AG04450 (cell line): ENCODE data around the gene CFAP68. TPM values are rescaled to one million over a fixed set of nuclear protein-coding genes. Genes with fewer than 3 reads are reported as not detected.

Experiments used
- CTCF ChIA-PET: fragments of 300-600, 350-600 bp; formaldehyde crosslinking; extraction: SDS; loops from one replicate; lab custom pipeline; 2022; ENCODE audit warnings: antibody characterized with exemption, inconsistent platforms; lab: Charles Lee
- POLR2A ChIA-PET: fragments of 350-600 bp; formaldehyde crosslinking; extraction: SDS; loops from one replicate; lab custom pipeline; 2021; ENCODE audit warnings: antibody characterized with exemption, inconsistent platforms; lab: Yijun Ruan, JAX
- DNase-seq: peaks from one replicate; pipeline ENCODE4 v3.0.0-alpha.2; 2011; ENCODE audit warnings: low read depth, low spot score
- H3K27ac ChIP-seq: one replicate; pipeline ENCODE4 v1.5.1; 2012; ENCODE audit warnings: low read depth, low read length, control low read depth
- H3K27me3 ChIP-seq: one replicate; pipeline ENCODE4 v1.6.0; 2012; ENCODE audit warnings: low read length; ENCODE audit not compliant: control insufficient read depth, insufficient read depth
- H3K4me3 ChIP-seq: 2 replicates; pipeline ENCODE4 v1.5.1; 2011; ENCODE audit warnings: mild to moderate bottlenecking, low read depth, low read length, control low read depth
- H3K9me3 ChIP-seq: 2 replicates; pipeline ENCODE4 v1.5.1; 2012; ENCODE audit warnings: low read length; ENCODE audit not compliant: control insufficient read depth, insufficient read depth
- polyA plus RNA-seq: library from polyadenylated mRNA; depleted of rRNA; stranded (reverse); fragments of >200 nt; gene quantifications from 2 replicates; pipeline ENCODE4 v1.2.3, GENCODE V29; 2011
- TF ChIP-seq, protein P1 (sequence below): IDR thresholded peaks from 2 replicates; pipeline ENCODE4 v1.5.1; 2011; ENCODE audit warnings: low read depth, low read length, control low read depth, inconsistent platforms

CFAP68 gene
- polyA plus RNA-seq, 1 experiment: 45.1 TPM

DNA sequence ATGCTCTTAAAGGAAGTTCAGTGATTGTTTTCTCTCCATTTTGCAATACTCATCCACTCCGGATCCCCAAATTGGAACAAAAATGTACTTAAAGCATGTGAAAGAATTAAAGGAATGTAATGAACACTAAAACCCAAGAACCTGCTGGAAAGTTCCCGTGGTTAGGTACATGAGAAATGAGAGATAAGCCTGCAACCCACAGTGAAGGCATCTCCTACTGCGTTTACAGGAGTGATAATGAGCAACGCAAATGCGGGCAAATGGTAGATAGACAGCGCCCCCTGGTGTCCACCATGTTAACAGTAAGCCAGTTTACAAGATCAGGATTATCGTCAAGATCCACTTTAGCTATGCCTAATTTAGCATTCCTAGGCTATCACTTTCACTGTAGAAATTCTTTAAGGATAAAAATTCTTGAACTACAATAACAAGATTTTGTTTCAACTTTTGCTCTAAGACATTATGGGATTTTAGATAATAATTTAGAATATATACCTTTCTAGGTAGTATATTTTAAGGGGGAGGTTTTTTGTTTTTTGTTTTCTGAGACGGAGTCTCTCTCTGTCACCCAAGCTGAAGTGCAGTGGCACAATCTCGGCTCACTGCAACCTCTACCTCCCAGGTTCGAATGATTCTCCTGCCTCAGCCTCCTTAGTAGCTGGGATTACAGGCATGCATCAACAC, 37.8 kb upstream of the CFAP68 start:
- peak; percentile 72 for DNase-seq
- ChIA-PET POLR2A (interaction anchor here (0.6 kb wide), 1 partner anchor 79 kb away, joined by 4 read pairs; no protein-coding TSS in a partner anchor), CTCF (interaction anchor here (0.6 to 3.2 kb wide), 37 partner anchors 8 to 387 kb away, joined by 3 to 24 read pairs (median 4); no protein-coding TSS in a partner anchor)
- Histone ChIP-seq H3K9me3 (no peaks in the 10 kb centered on the region), H3K4me3 (no peak overlapping the region), H3K27ac (no peak overlapping the region), H3K27me3 (no peaks in the 10 kb centered on the region)
- TF ChIP-seq, protein P1, sequence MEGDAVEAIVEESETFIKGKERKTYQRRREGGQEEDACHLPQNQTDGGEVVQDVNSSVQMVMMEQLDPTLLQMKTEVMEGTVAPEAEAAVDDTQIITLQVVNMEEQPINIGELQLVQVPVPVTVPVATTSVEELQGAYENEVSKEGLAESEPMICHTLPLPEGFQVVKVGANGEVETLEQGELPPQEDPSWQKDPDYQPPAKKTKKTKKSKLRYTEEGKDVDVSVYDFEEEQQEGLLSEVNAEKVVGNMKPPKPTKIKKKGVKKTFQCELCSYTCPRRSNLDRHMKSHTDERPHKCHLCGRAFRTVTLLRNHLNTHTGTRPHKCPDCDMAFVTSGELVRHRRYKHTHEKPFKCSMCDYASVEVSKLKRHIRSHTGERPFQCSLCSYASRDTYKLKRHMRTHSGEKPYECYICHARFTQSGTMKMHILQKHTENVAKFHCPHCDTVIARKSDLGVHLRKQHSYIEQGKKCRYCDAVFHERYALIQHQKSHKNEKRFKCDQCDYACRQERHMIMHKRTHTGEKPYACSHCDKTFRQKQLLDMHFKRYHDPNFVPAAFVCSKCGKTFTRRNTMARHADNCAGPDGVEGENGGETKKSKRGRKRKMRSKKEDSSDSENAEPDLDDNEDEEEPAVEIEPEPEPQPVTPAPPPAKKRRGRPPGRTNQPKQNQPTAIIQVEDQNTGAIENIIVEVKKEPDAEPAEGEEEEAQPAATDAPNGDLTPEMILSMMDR: peak; percentile 89

DNA sequence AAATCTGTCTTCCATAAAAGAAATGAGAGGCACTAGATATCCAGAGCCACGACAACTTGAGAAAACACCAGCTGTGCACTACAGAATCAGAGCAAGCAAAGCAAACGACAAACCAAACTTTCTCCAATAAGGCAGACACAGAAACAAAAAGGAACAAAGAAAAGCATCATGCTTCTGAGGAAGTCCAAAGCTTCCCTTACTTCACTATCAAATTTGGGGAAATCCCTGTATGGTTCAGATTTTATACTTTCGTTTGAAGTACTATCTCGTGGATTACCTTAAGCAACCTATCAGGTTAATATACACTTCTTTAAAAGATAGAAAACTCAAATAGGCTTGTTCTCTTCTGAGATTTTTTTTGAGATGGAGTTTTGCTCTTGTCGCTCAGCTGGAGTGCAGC, 35.7 kb upstream of the CFAP68 start:
- DNase-seq: no peak
- no peak overlapping the region for H3K4me3 ChIP-seq
- no peak overlapping the region for H3K27ac ChIP-seq
- ChIA-PET POLR2A (no interaction called here), CTCF (interaction anchor here (1.3 to 3.0 kb wide), 7 partner anchors 11 to 389 kb away, joined by 3 to 20 read pairs (median 12); no protein-coding TSS in a partner anchor)
- TF ChIP-seq, protein P1: no peak
- no peaks in the 10 kb centered on the region for H3K27me3 ChIP-seq
- no peaks in the 10 kb centered on the region for H3K9me3 ChIP-seq

DNA sequence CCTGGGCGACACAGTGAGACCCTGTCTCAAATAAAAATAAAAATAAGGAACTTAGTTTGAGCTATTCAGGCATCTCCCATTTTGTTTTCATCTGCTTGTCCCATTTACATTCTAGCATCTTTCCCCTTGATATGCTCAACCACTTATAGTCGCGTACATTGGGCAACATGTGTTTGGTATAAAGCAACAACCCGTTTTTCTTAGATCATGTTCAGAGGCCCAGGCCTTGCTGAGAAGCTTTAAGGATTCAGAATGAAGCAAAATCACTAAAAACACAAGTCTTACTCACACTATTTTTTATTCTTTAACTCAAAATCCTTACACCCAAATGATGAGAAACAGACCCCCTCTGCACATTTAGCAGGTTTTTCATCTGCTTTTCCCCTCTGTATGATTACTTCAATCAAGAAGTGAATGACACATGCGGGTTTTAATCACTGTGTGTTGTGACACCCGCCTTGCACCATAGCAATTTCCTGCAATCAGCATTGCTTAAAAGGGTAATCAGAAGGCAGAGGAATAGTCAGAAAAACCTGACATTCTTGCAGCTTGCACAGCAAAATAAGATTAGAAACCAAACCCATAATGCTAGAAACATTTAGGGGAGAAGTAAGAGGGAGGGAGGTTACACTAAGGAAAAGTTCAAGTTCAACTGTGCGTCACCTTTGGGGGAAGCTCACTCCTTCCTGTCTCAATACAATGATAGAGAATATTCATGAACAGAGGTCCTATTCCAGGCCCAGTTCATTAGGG, 33.9 kb upstream of the CFAP68 start:
- ChIA-PET POLR2A (interaction anchor here (1.2 to 1.4 kb wide), 2 partner anchors 11 to 26 kb away, joined by 3 to 7 read pairs; no protein-coding TSS in a partner anchor), CTCF (interaction anchor here (0.6 to 2.2 kb wide), 9 partner anchors 9 to 281 kb away, joined by 3 to 8 read pairs (median 4); no protein-coding TSS in a partner anchor)
- H3K27ac ChIP-seq: peak overlapping the region; percentile 11
- H3K9me3 ChIP-seq: no peaks in the 10 kb centered on the region
- no peaks in the 10 kb centered on the region for H3K27me3 ChIP-seq
- no peak for DNase-seq
- TF ChIP-seq, protein P1: no peak
- no peak overlapping the region for H3K4me3 ChIP-seq

DNA sequence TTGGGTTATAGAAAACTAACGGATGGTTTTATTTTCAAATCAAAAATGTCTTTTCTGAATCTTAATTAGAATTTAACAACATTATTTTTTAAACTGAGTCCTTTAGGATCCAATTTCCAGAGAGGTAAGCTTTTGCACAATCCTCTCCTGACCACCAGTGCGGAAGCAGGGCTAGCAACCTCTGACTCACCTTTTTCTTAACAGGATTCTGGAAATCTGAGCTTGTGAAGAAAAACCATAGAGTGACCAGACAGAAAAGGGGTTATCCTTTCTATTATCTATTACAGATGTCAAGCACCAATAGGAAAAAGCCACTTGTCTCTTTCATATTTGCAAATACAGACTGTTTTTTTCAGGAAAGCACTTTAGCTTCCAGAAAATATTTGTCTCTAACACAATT, 33.3 kb upstream of the CFAP68 start:
- CTCF ChIA-PET: interaction anchor here (0.6 to 2.2 kb wide), 10 partner anchors 8 to 282 kb away, joined by 3 to 8 read pairs (median 4); no protein-coding TSS in a partner anchor

More for the DNA sequence above, 33.3 kb upstream of the CFAP68 start:
- no peaks in the 10 kb centered on the region for H3K9me3 ChIP-seq
- POLR2A ChIA-PET: interaction anchor here (1.2 to 1.4 kb wide), 2 partner anchors 10 to 26 kb away, joined by 3 to 7 read pairs; no protein-coding TSS in a partner anchor
- no peak for DNase-seq
- H3K27ac ChIP-seq: peak overlapping the region; percentile 11
- H3K27me3 ChIP-seq: no peaks in the 10 kb centered on the region
- H3K4me3 ChIP-seq: no peak overlapping the region
- TF ChIP-seq, protein P1: no peak
